Right lobe of liver (tissue), 4 donors: ENCODE results near the gene GAS5.

Experiments used
- CTCF ChIP-seq, 4 donors: fragments of 200-600 bp in 3 of 4; fragments of 450-650 bp in 1 of 4; IDR thresholded peaks; one replicate each; pipeline versions ENCODE4 v1.5.1 to v1.8.0; 2016 to 2022; ENCODE audit warnings: antibody characterized with exemption in 4 of 4, mild to moderate bottlenecking in 2 of 4
- POLR2A ChIP-seq: fragments of 450-650 bp; IDR thresholded peaks from one replicate; pipeline ENCODE4 v1.6.1; 2017; ENCODE audit warnings: antibody characterized with exemption, mild to moderate bottlenecking
- donor health status: DM: no; HTN: no; CAD: no.
- donor health status: DM: no; HTN: no; CAD: no.
- donor health status: DM: no; HTN: yes; CAD: no.

- TF ChIP-seq CTCF (IDR thresholded peaks at IDR 0.05), result no peak
- TF ChIP-seq POLR2A, result no peak
These were observed 14.7 kb downstream of the GAS5 start for GRCh38 chr1:173853074-173853473.
